Fibroblast of skin of scalp (primary cell): Measurements from ENCODE around the gene CHRNA4.
"Not testable (repeated sequence)": the region's sequence is repeated elsewhere in the genome, so short reads cannot be mapped to it uniquely, and the experiment has no call there.

Source experiments
- DNase-seq: peaks from one replicate; pipeline ENCODE4 v3.0.0-alpha.2; 2013

Gene CHRNA4

GRCh38 chr20:63397946-63398450, 36.8 kb upstream of the CHRNA4 start:
- DNase-seq = no peak

- no peak for DNase-seq
Measured at GRCh38 chr20:63397155-63397843, 36.1 kb upstream of the CHRNA4 start.

- DNase-seq = no peak
Measured at GRCh38 chr20:63396300-63396699, 35.2 kb upstream of the CHRNA4 start.

- no peak for DNase-seq
Measured at GRCh38 chr20:63395723-63396122, 34.6 kb upstream of the CHRNA4 start.

GRCh38 chr20:63394920-63395455, 33.8 kb upstream of the CHRNA4 start:
- no peak for DNase-seq

- no peak for DNase-seq
Measured at GRCh38 chr20:63394069-63394919, 33.1 kb upstream of the CHRNA4 start.

GRCh38 chr20:63393566-63393965, 32.4 kb upstream of the CHRNA4 start:
- DNase-seq = no peak

GRCh38 chr20:63392465-63393365, 31.6 kb upstream of the CHRNA4 start:
- no peak for DNase-seq

GRCh38 chr20:63387917-63388316, 26.8 kb upstream of the CHRNA4 start:
- no peak for DNase-seq

- DNase-seq = no peak
Measured at GRCh38 chr20:63387393-63387792, 26.2 kb upstream of the CHRNA4 start.

GRCh38 chr20:63386491-63386890, 25.3 kb upstream of the CHRNA4 start:
- DNase-seq = no peak

- DNase-seq = no peak
Measured at GRCh38 chr20:63385819-63386218, 24.7 kb upstream of the CHRNA4 start.

GRCh38 chr20:63384336-63384735, 23.2 kb upstream of the CHRNA4 start:
- DNase-seq = no peak

- DNase-seq = no peak
Measured at GRCh38 chr20:63383556-63383955, 22.4 kb upstream of the CHRNA4 start.

GRCh38 chr20:63382551-63383300, 21.6 kb upstream of the CHRNA4 start:
- no peak for DNase-seq

GRCh38 chr20:63381781-63382431, 20.8 kb upstream of the CHRNA4 start:
- peak; percentile 8 for DNase-seq

GRCh38 chr20:63380346-63380870, 19.3 kb upstream of the CHRNA4 start:
- DNase-seq = no peak

- not testable (repeated sequence) for DNase-seq
Measured at GRCh38 chr20:63379872-63380271, 18.7 kb upstream of the CHRNA4 start.

GRCh38 chr20:63379296-63379695, 18.1 kb upstream of the CHRNA4 start:
- DNase-seq = no peak

GRCh38 chr20:63378626-63379025, 17.5 kb upstream of the CHRNA4 start:
- DNase-seq = no peak

GRCh38 chr20:63377951-63378381, 16.8 kb upstream of the CHRNA4 start:
- no peak for DNase-seq
